Mesenchymal stem cell (in vitro differentiated cells and primary cell): Measurements from ENCODE around the gene FHOD3.

Experiments used
- DNase-seq: peaks from one replicate; pipeline ENCODE4 v3.0.0-alpha.2; 2013
- H2AFZ ChIP-seq: one replicate; pipeline ENCODE4 v1.6.1; 2013; ENCODE audit warnings: low read depth, mild to moderate bottlenecking, control low read depth, inconsistent platforms, low read length, moderate library complexity
- H2AK5ac ChIP-seq: 2 replicates; pipeline ENCODE4 v1.6.1; 2013; ENCODE audit warnings: low read length, moderate library complexity, mild to moderate bottlenecking, inconsistent platforms; ENCODE audit not compliant: severe bottlenecking
- H2BK120ac ChIP-seq: one replicate; pipeline ENCODE4 v1.6.1; 2013; ENCODE audit warnings: low read depth, mild to moderate bottlenecking, inconsistent platforms, low read length, moderate library complexity
- H2BK12ac ChIP-seq, 2 experiments: one replicate each; pipeline ENCODE4 v1.6.1; 2013; ENCODE audit warnings: inconsistent platforms in 2 of 2, low read length in 2 of 2, mild to moderate bottlenecking in 2 of 2, moderate library complexity in 2 of 2, control low read depth in 1 of 2
- H2BK15ac ChIP-seq: one replicate; pipeline ENCODE4 v1.6.1; 2013; ENCODE audit warnings: mild to moderate bottlenecking, low read depth, inconsistent platforms; ENCODE audit not compliant: poor library complexity, severe bottlenecking
- H2BK5ac ChIP-seq: 2 replicates; pipeline ENCODE4 v1.6.1; 2013; ENCODE audit warnings: low read depth, mild to moderate bottlenecking, low read length, control low read depth, inconsistent platforms; ENCODE audit not compliant: poor library complexity, severe bottlenecking
- H3K14ac ChIP-seq, 2 experiments: one replicate each; pipeline ENCODE4 v1.6.1; 2013; ENCODE audit warnings: inconsistent platforms in 2 of 2, low read length in 2 of 2, control low read depth in 1 of 2, mild to moderate bottlenecking in 1 of 2, moderate library complexity in 1 of 2
- H3K18ac ChIP-seq, 2 experiments: one replicate each; pipeline ENCODE4 v1.6.1; 2013; ENCODE audit warnings: inconsistent platforms in 2 of 2, low read length in 2 of 2, control low read depth in 1 of 2, low read depth in 1 of 2, mild to moderate bottlenecking in 1 of 2
- H3K23ac ChIP-seq, 2 experiments: one replicate each; pipeline ENCODE4 v1.6.1; 2013; ENCODE audit warnings: inconsistent platforms in 2 of 2, low read length in 2 of 2, mild to moderate bottlenecking in 2 of 2, moderate library complexity in 2 of 2, control low read depth in 1 of 2
- H3K27ac ChIP-seq: 2 replicates; pipeline ENCODE4 v1.5.1; 2013; ENCODE audit warnings: mild to moderate bottlenecking, moderate library complexity, low read length, control low read depth, inconsistent platforms; ENCODE audit not compliant: poor library complexity, severe bottlenecking
- H3K27me3 ChIP-seq, 2 experiments: 2 replicates each; pipeline versions ENCODE4 v1.6.1 to v1.7.0; 2013; ENCODE audit warnings: low read length in 2 of 2, mild to moderate bottlenecking in 2 of 2, moderate library complexity in 2 of 2, control low read depth in 1 of 2, inconsistent platforms in 1 of 2; ENCODE audit not compliant: control insufficient read depth in 1 of 2, insufficient read depth in 1 of 2
- H3K36me3 ChIP-seq, 2 experiments: 2 replicates each; pipeline versions ENCODE4 v1.6.1 to v1.7.0; 2013; ENCODE audit warnings: low read length in 2 of 2, control low read depth in 1 of 2, inconsistent platforms in 1 of 2, low read depth in 1 of 2, mild to moderate bottlenecking in 1 of 2; ENCODE audit not compliant: insufficient read depth in 2 of 2, control insufficient read depth in 1 of 2
- H3K4ac ChIP-seq, 2 experiments: one replicate each; pipeline ENCODE4 v1.6.1; 2013; ENCODE audit warnings: inconsistent platforms in 2 of 2, low read length in 2 of 2, mild to moderate bottlenecking in 2 of 2, moderate library complexity in 2 of 2, control low read depth in 1 of 2, low read depth in 1 of 2
- H3K4me1 ChIP-seq: 2 replicates; pipeline ENCODE4 v1.6.1; 2013; ENCODE audit warnings: low read depth, low read length, control low read depth; ENCODE audit not compliant: control insufficient read depth, insufficient read depth
- H3K4me2 ChIP-seq: 2 replicates; pipeline ENCODE4 v1.6.1; 2013; ENCODE audit warnings: low read length, mild to moderate bottlenecking, inconsistent platforms; ENCODE audit not compliant: poor library complexity, severe bottlenecking
- H3K4me3 ChIP-seq, 2 experiments: 2 replicates each; pipeline versions ENCODE4 v1.5.1 to v1.7.0; 2013; ENCODE audit warnings: low read length in 2 of 2, mild to moderate bottlenecking in 2 of 2, control low read depth in 1 of 2, low read depth in 1 of 2; ENCODE audit not compliant: insufficient read depth in 1 of 2
- H3K79me1 ChIP-seq: replicated peaks from 2 replicates; pipeline ENCODE4 v1.6.1; 2013; ENCODE audit warnings: mild to moderate bottlenecking, control low read depth, low read length, inconsistent platforms; ENCODE audit not compliant: poor library complexity, severe bottlenecking
- H3K9ac ChIP-seq: 2 replicates; pipeline ENCODE4 v1.7.0; 2013; ENCODE audit warnings: mild to moderate bottlenecking, low read length, moderate library complexity
- H3K9me3 ChIP-seq: 2 replicates; pipeline ENCODE4 v1.7.0; 2013; ENCODE audit warnings: mild to moderate bottlenecking, low read length; ENCODE audit not compliant: control insufficient read depth
- H4K8ac ChIP-seq: one replicate; pipeline ENCODE4 v1.6.1; 2013; ENCODE audit warnings: inconsistent platforms, mild to moderate bottlenecking, low read length, moderate library complexity
- H4K91ac ChIP-seq: one replicate; pipeline ENCODE4 v1.6.1; 2013; ENCODE audit warnings: mild to moderate bottlenecking, low read length, inconsistent platforms
- WGBS: methylation state at CpG from one replicate; pipeline ENCODE4 v1.1.7; 2013; ENCODE audit warnings: mixed read lengths; 5-methylcytosine and 5-hydroxymethylcytosine counted together

The FHOD3 gene

DNA sequence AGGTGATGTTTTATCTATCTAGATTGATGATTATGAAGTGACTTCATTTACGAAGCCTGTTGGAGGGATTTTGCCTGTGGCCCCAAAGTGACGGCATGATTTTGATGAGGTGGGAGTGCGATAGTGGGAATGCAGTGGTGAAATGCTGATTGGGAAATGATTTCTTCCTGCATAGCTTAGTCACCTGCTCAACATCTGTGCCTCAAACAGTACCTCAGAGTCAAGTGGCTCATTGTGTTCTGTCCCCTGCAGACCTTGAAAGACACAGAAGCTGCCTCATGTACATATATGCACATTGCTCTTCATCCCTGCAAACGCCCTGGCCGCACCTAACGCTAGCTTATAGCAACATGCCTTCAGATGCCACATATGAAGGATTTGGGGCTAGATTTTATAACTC is 330.1 kb downstream of the FHOD3 start:
- Histone ChIP-seq H3K9me3 (no peaks in the 10 kb centered on the region), H3K4me1 (peaks cover 4% of the 10 kb centered on the region), H3K4me2 (no peak overlapping the region), H2AFZ (no peak overlapping the region), H3K9ac (no peak overlapping the region), H2BK5ac (no peak overlapping the region), H3K14ac (no peak overlapping the region), H3K27ac (no peak overlapping the region), H2BK15ac (no peak overlapping the region), H3K4me3 (no peak overlapping the region), H3K18ac (no peak overlapping the region), H3K23ac (no peak overlapping the region), H4K8ac (no peak overlapping the region), H2AK5ac (no peak overlapping the region), H4K91ac (no peak overlapping the region), H2BK12ac (no peak overlapping the region), H3K36me3 (peaks cover 0 to 13% of the 10 kb centered on the region in 2 experiments), H3K79me1 (peaks cover 11% of the 10 kb centered on the region), H3K4ac (no peak overlapping the region), H3K27me3 (no peaks in the 10 kb centered on the region), H2BK120ac (no peak overlapping the region)
- 92% methylated on average over 6 of the region's 6 CpGs for WGBS
- no peak for DNase-seq

DNA sequence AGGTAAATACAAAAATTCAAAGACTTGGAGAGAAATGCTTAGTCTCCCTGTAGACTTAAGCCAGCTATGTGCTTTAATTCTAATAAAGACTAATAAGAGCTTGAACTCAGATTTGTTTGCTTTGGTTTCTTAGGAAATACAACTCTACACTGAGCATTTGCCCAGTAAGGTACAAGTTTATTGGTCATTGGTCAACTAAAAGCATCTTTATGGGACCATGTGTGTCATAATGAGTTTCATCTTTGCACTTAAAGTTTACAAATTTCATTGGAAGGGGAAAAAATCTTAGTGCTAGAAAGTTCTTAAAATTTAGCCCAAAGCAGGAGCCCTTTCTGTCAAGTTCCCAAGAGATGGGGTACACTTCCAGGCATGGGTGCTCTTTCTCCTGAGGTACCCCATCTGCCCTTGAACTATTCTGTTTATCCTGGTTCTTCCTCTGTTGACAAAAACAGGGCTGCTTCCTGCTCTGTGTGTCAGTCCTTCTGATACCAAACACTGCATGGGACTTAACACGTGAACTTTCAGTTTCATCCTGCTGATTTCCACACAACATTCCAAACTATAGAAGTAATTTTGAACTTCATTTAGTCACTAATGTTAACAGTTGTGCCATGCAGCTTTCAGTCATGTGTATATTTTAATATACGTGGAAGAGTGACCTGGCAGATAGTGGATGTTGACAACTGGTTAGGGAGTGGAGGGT is 331.1 kb downstream of the FHOD3 start:
- H2BK15ac ChIP-seq: no peak overlapping the region
- no peak overlapping the region for H3K23ac ChIP-seq
- WGBS: 13% methylated on average over 2 of the region's 2 CpGs
- no peak overlapping the region for H4K91ac ChIP-seq
- H3K9me3 ChIP-seq: no peaks in the 10 kb centered on the region
- H2BK120ac ChIP-seq: no peak overlapping the region
- H3K9ac ChIP-seq: peak overlapping the region; percentile 88
- DNase-seq: peak; percentile 85
- peak overlapping the region; percentile 46 for H3K27ac ChIP-seq
- H4K8ac ChIP-seq: no peak overlapping the region
- no peak overlapping the region for H3K14ac ChIP-seq
- peak overlapping the region; percentile 23 for H3K4me2 ChIP-seq
- peaks cover 0 to 13% of the 10 kb centered on the region in 2 experiments for H3K36me3 ChIP-seq
- H2AFZ ChIP-seq: no peak overlapping the region
- no peak overlapping the region for H2BK5ac ChIP-seq
- peaks cover 9% of the 10 kb centered on the region for H3K79me1 ChIP-seq
- no peaks in the 10 kb centered on the region for H3K27me3 ChIP-seq
- no peak overlapping the region for H2AK5ac ChIP-seq
- peak overlapping the region in 1 of 2 experiments; percentile 57 for H3K4me3 ChIP-seq
- H3K4ac ChIP-seq: no peak overlapping the region
- H3K18ac ChIP-seq: no peak overlapping the region
- peaks cover 4% of the 10 kb centered on the region for H3K4me1 ChIP-seq
- H2BK12ac ChIP-seq: no peak overlapping the region

DNA sequence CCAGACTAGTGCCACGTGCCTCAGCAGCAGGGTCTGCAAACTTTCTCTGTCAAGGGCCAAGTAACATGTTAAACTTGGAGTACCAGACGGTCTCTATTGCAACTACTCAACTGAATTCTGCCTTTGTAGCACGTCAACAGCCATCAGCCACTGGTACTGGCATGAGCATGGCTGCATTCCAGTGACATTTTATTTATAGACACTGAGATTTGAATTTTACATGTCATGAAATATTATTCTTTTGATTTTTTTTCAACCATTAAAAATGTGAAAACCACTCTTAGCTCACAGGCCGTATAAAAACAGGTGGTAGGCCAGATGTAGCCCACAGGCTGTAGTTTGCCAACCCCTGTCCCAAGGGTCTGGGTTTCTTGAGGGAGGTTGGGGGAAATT is 331.6 kb downstream of the FHOD3 start:
- Histone ChIP-seq H2AFZ (no peak overlapping the region), H3K79me1 (peaks cover 9% of the 10 kb centered on the region), H3K4me1 (peaks cover 7% of the 10 kb centered on the region), H3K9me3 (no peaks in the 10 kb centered on the region), H2BK5ac (no peak overlapping the region), H4K8ac (no peak overlapping the region), H3K27ac (peak overlapping the region; percentile 34), H3K4me3 (peak overlapping the region in 1 of 2 experiments; percentile 57), H2AK5ac (no peak overlapping the region), H3K23ac (no peak overlapping the region), H2BK120ac (no peak overlapping the region), H2BK12ac (no peak overlapping the region), H3K18ac (no peak overlapping the region), H3K4me2 (peak overlapping the region; percentile 23), H3K27me3 (no peaks in the 10 kb centered on the region), H3K9ac (peak overlapping the region; percentile 88), H4K91ac (no peak overlapping the region), H3K4ac (no peak overlapping the region), H2BK15ac (no peak overlapping the region), H3K14ac (no peak overlapping the region), H3K36me3 (peaks cover 0 to 13% of the 10 kb centered on the region in 2 experiments)
- no peak for DNase-seq
- 62% methylated on average over 2 of the region's 4 CpGs for WGBS

DNA sequence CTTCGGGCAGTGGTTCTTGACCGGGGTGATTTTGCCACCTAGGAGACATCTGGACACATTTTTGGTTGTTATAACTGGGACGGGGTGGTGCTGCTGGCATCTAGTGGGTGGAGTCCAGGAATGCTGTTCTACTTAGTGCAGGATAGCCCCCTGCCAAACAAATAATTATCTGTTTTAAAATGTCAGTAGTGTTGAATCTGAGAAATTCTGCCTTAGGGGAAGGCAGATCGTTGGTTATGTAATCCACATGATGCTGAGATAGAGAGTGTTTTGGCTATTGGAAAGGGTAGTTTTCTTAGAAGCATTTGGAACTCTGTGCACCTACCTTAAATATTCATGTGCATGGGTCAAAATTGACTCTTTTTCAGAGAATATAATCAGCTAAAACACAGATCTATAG is 332.3 kb downstream of the FHOD3 start:
- no peaks in the 10 kb centered on the region for H3K27me3 ChIP-seq
- no peak overlapping the region for H3K18ac ChIP-seq

More for the DNA sequence above, 332.3 kb downstream of the FHOD3 start:
- no peak for DNase-seq
- no peak overlapping the region for H3K14ac ChIP-seq
- H3K9ac ChIP-seq: no peak overlapping the region
- H2AK5ac ChIP-seq: peak overlapping the region; percentile 4
- peaks cover 11% of the 10 kb centered on the region for H3K4me1 ChIP-seq
- H2BK5ac ChIP-seq: no peak overlapping the region
- H3K4me3 ChIP-seq: no peak overlapping the region
- H4K8ac ChIP-seq: no peak overlapping the region
- H3K36me3 ChIP-seq: peaks cover 0 to 13% of the 10 kb centered on the region in 2 experiments
- H3K4ac ChIP-seq: no peak overlapping the region
- H4K91ac ChIP-seq: no peak overlapping the region
- no peak overlapping the region for H2AFZ ChIP-seq
- H3K23ac ChIP-seq: no peak overlapping the region
- H3K9me3 ChIP-seq: no peaks in the 10 kb centered on the region
- WGBS: 89% methylated on average over 4 of the region's 4 CpGs
- H2BK120ac ChIP-seq: no peak overlapping the region
- H3K79me1 ChIP-seq: peaks cover 9% of the 10 kb centered on the region
- no peak overlapping the region for H2BK12ac ChIP-seq
- no peak overlapping the region for H3K4me2 ChIP-seq
- H2BK15ac ChIP-seq: no peak overlapping the region
- H3K27ac ChIP-seq: no peak overlapping the region
